Measurements from ENCODE around the gene AURKB. TPM values are rescaled to one million over a fixed set of nuclear protein-coding genes. Genes with fewer than 3 reads are reported as not detected.

AURKB gene
- total RNA-seq, 1 experiment from 2014 or later, result 99.7 TPM

GRCh38 chr17:8158267-8159031 lies 51.9 kb downstream of the AURKB start:
- H3K27ac ChIP-seq, result no peak overlapping the region
- H3K36me3 ChIP-seq, result peaks cover 40% of the 10 kb centered on the region
- no peaks in the 10 kb centered on the region for H3K27me3 ChIP-seq (replicated peaks)
- no peak overlapping the region for H3K4me3 ChIP-seq
- DNase-seq (ENCODE audit: low read depth in 1 of 2, low spot score in 2 of 2), result peak; percentile 67 to 89
- H3K9me3 ChIP-seq (replicated peaks), result no peaks in the 10 kb centered on the region
- peaks cover 55% of the 10 kb centered on the region for H3K4me1 ChIP-seq (replicated peaks)

- peaks cover 58% of the 10 kb centered on the region for H3K4me1 ChIP-seq (replicated peaks)
- H3K27ac ChIP-seq, result peak overlapping the region; percentile 80
- DNase-seq (ENCODE audit: low read depth in 1 of 2, low spot score in 2 of 2), result peak; percentile 100
- peaks cover 33% of the 10 kb centered on the region for H3K36me3 ChIP-seq
- peak overlapping the region; percentile 48 for H3K4me3 ChIP-seq
- H3K9me3 ChIP-seq (replicated peaks), result no peaks in the 10 kb centered on the region
- no peaks in the 10 kb centered on the region for H3K27me3 ChIP-seq (replicated peaks)
These were observed 54.0 kb downstream of the AURKB start for GRCh38 chr17:8156246-8156992.

- Histone ChIP-seq H3K4me3 (peak overlapping the region; percentile 48), H3K9me3 (replicated peaks) (no peaks in the 10 kb centered on the region), H3K4me1 (replicated peaks) (peaks cover 62% of the 10 kb centered on the region), H3K36me3 (peaks cover 28% of the 10 kb centered on the region), H3K27me3 (replicated peaks) (no peaks in the 10 kb centered on the region), H3K27ac (peak overlapping the region; percentile 80)
- DNase-seq (ENCODE audit: low read depth in 1 of 2, low spot score in 2 of 2), result no peak
These were observed 54.5 kb downstream of the AURKB start for GRCh38 chr17:8155996-8156245.

- no peaks in the 10 kb centered on the region for H3K27me3 ChIP-seq (replicated peaks)
- H3K36me3 ChIP-seq, result peaks cover 27% of the 10 kb centered on the region
- peak in 1 of 2 experiments; percentile 6 for DNase-seq (ENCODE audit: low read depth in 1 of 2, low spot score in 2 of 2)
- H3K4me1 ChIP-seq (replicated peaks), result peaks cover 66% of the 10 kb centered on the region
- H3K9me3 ChIP-seq (replicated peaks), result no peaks in the 10 kb centered on the region
- peak overlapping the region; percentile 80 for H3K27ac ChIP-seq
- peak overlapping the region; percentile 48 for H3K4me3 ChIP-seq
These were observed 55.0 kb downstream of the AURKB start for GRCh38 chr17:8155231-8155995.

Other genes starting within 250 kb of the AURKB start
- not detected in 2 replicates for gene GUCY2D, start 208.0 kb downstream of the AURKB start, total RNA-seq (2014; rRNA removed; shearing (Covaris generic))
- not detected in 2 replicates for gene ALOX15B, start 171.5 kb downstream of the AURKB start, total RNA-seq (2014; rRNA removed; shearing (Covaris generic))
- gene ALOX12B, start 122.9 kb downstream of the AURKB start, total RNA-seq (2014; rRNA removed; shearing (Covaris generic)), result not detected in 2 replicates
- not detected in 2 replicates for gene ALOXE3, start 92.1 kb downstream of the AURKB start, total RNA-seq (2014; rRNA removed; shearing (Covaris generic))
- gene HES7, start 86.5 kb downstream of the AURKB start, total RNA-seq (2014; rRNA removed; shearing (Covaris generic)), result not detected in 2 replicates
- gene PER1, start 58.2 kb downstream of the AURKB start, total RNA-seq (2014; rRNA removed; shearing (Covaris generic)), result 1.0 and 8.3 TPM in 2 replicates
- gene VAMP2, start 47.6 kb downstream of the AURKB start, total RNA-seq (2014; rRNA removed; shearing (Covaris generic)), result 2.9 and 9.7 TPM in 2 replicates
- gene TMEM107, start 34.2 kb downstream of the AURKB start, total RNA-seq (2014; rRNA removed; shearing (Covaris generic)), result 11.5 and 15.9 TPM in 2 replicates
- 4.3 and 7.4 TPM in 2 replicates for gene BORCS6, start 20.4 kb downstream of the AURKB start, total RNA-seq (2014; rRNA removed; shearing (Covaris generic))
- 0.60 and 1.3 TPM in 2 replicates for gene CTC1, start 37.5 kb upstream of the AURKB start, total RNA-seq (2014; rRNA removed; shearing (Covaris generic))
- gene PFAS, start 38.7 kb upstream of the AURKB start, total RNA-seq (2014; rRNA removed; shearing (Covaris generic)), result 29.3 and 60.1 TPM in 2 replicates
- gene RANGRF, start 78.1 kb upstream of the AURKB start, total RNA-seq (2014; rRNA removed; shearing (Covaris generic)), result 7.6 and 12.7 TPM in 2 replicates
- gene SLC25A35, start 84.8 kb upstream of the AURKB start, total RNA-seq (2014; rRNA removed; shearing (Covaris generic)), result 0.74 TPM in 1 of 2 replicates, not detected in the other
- gene ARHGEF15, start 99.7 kb upstream of the AURKB start, total RNA-seq (2014; rRNA removed; shearing (Covaris generic)), result not detected in 2 replicates
- not detected in 2 replicates for gene ODF4, start 129.3 kb upstream of the AURKB start, total RNA-seq (2014; rRNA removed; shearing (Covaris generic))
- 2,200 and 2,622 TPM in 2 replicates for gene RPL26, start 172.6 kb upstream of the AURKB start, total RNA-seq (2014; rRNA removed; shearing (Covaris generic))
- gene RNF222, start 187.3 kb upstream of the AURKB start, total RNA-seq (2014; rRNA removed; shearing (Covaris generic)), result not detected in 2 replicates
- gene NDEL1, start 225.3 kb upstream of the AURKB start, total RNA-seq (2014; rRNA removed; shearing (Covaris generic)), result 39.6 and 49.7 TPM in 2 replicates

Measured in SJSA1 (cell line).